Left lobe of liver (tissue), 2 donors: Measurements from ENCODE around the gene ZHX3. TPM values are rescaled to one million over a fixed set of nuclear protein-coding genes. Genes with fewer than 3 reads are reported as not detected.

Source experiments
- ATAC-seq: fragments of 200-7000 bp; cut with Tn5 transposase; one replicate; pipeline ENCODE4 v1.9.1; 2020; ENCODE audit warnings: mild to moderate bottlenecking, moderate library complexity
- DNase-seq: peaks from one replicate; pipeline ENCODE4 v3.0.0-alpha.2; 2020; ENCODE audit warnings: low spot score
- total RNA-seq: library from RNA; stranded (reverse); gene quantifications from one replicate; pipeline ENCODE4 v1.2.1, GENCODE V29; 2021
- donor health status: DM: no; HTN: no; CAD: no; lungs with moderate emphysema.
- donor health status: DM: no; HTN: yes; CAD: no.

ZHX3 gene
- 51.4 TPM for total RNA-seq

GRCh38 chr20:41317546-41318270, at the start of gene ZHX3:
ZHX3 (minus strand) TSS chr20:41317731; CDS start chr20:41204916, 112,815 bp downstream.
- ATAC-seq: peak; percentile 90

GRCh38 chr20:41367393-41367695, 49.8 kb upstream of the ZHX3 start:
- ATAC-seq (no peak), DNase-seq (no peak)

More at GRCh38 chr20:41317546-41318270, at the start of gene ZHX3:
- DNase-seq: peak; percentile 98

- ATAC-seq (no peak), DNase-seq (no peak)
Observed at GRCh38 chr20:41366546-41367392, 49.2 kb upstream of the ZHX3 start, which contains the start of gene EMILIN3. EMILIN3 (minus strand) TSS chr20:41366818; CDS start chr20:41366634, 184 bp downstream.

GRCh38 chr20:41365777-41366545, 48.4 kb upstream of the ZHX3 start:
- ATAC-seq: peak; percentile 38
- no peak for DNase-seq

- no peak for ATAC-seq
Observed at GRCh38 chr20:41364967-41365765, 47.6 kb upstream of the ZHX3 start.

GRCh38 chr20:41364236-41364855, 46.8 kb upstream of the ZHX3 start:
- DNase-seq (no peak), ATAC-seq (no peak)

More at GRCh38 chr20:41364967-41365765, 47.6 kb upstream of the ZHX3 start:
- DNase-seq: no peak

GRCh38 chr20:41363601-41364000, 46.1 kb upstream of the ZHX3 start:
- DNase-seq (no peak), ATAC-seq (no peak)

- DNase-seq (no peak), ATAC-seq (no peak)
Observed at GRCh38 chr20:41362748-41363140, 45.2 kb upstream of the ZHX3 start.

- no peak for DNase-seq
Observed at GRCh38 chr20:41361757-41362747, 44.5 kb upstream of the ZHX3 start.

GRCh38 chr20:41360831-41361756, 43.6 kb upstream of the ZHX3 start:
- ATAC-seq (peak; percentile 22), DNase-seq (no peak)

More at GRCh38 chr20:41361757-41362747, 44.5 kb upstream of the ZHX3 start:
- ATAC-seq: no peak

GRCh38 chr20:41359541-41360011, 42.0 kb upstream of the ZHX3 start:
- no peak for DNase-seq
- peak; percentile 4 for ATAC-seq

- DNase-seq: peak; percentile 84
Observed at GRCh38 chr20:41358717-41359116, 41.2 kb upstream of the ZHX3 start.

GRCh38 chr20:41358230-41358629, 40.7 kb upstream of the ZHX3 start:
- DNase-seq (no peak), ATAC-seq (peak; percentile 6)

More at GRCh38 chr20:41358717-41359116, 41.2 kb upstream of the ZHX3 start:
- peak; percentile 88 for ATAC-seq

- DNase-seq: no peak
- ATAC-seq: no peak
Observed at GRCh38 chr20:41357424-41358163, 40.1 kb upstream of the ZHX3 start.

- ATAC-seq: no peak
- DNase-seq: no peak
Observed at GRCh38 chr20:41356951-41357350, 39.4 kb upstream of the ZHX3 start.

GRCh38 chr20:41355598-41356203, 38.2 kb upstream of the ZHX3 start:
- DNase-seq (no peak), ATAC-seq (no peak)
